K562 (cell line): ENCODE data around the gene LY6G6C. TPM values are rescaled to one million over a fixed set of nuclear protein-coding genes. Genes with fewer than 3 reads are reported as not detected.

Source experiments
- ATF6 ChIP-seq: sonication (generic); formaldehyde crosslinking; IDR thresholded peaks from 2 replicates; pipeline ENCODE4 v1.4.0; 2020; ENCODE audit warnings: mild to moderate bottlenecking, missing genetic modification reagents
- BCOR ChIP-seq: fragments of 450-650 bp; IDR thresholded peaks from 2 replicates; pipeline ENCODE4 v1.6.1; 2016
- CBX5 ChIP-seq: IDR thresholded peaks from 2 replicates; pipeline ENCODE4 v1.6.1; 2014; ENCODE audit warnings: low read depth, borderline replicate concordance
- CHD1 ChIP-seq: fragments of 200-600 bp; sonication (generic); IDR thresholded peaks from one replicate; pipeline ENCODE4 v1.6.1; 2012; ENCODE audit warnings: mild to moderate bottlenecking, moderate library complexity, low read length, inconsistent platforms
- GTF3C2 ChIP-seq: IDR thresholded peaks from 3 replicates; pipeline ENCODE4 v1.6.1; 2011; ENCODE audit warnings: borderline replicate concordance, mild to moderate bottlenecking, moderate library complexity; ENCODE audit not compliant: insufficient read length; ENCODE audit errors: extremely low read depth
- HES1 ChIP-seq: fragments of 450-650 bp; IDR thresholded peaks from 2 replicates; pipeline ENCODE4 v1.6.1; 2016; ENCODE audit warnings: low read depth, mild to moderate bottlenecking, moderate library complexity
- HMGXB4 ChIP-seq: sonication (generic); formaldehyde crosslinking; IDR thresholded peaks from 2 replicates; pipeline ENCODE4 v1.8.1; 2023; ENCODE audit warnings: mild to moderate bottlenecking, missing genetic modification reagents
- KAT8 ChIP-seq: fragments of 450-650 bp; IDR thresholded peaks from 2 replicates; pipeline ENCODE4 v1.6.1; 2016; ENCODE audit warnings: low read depth, mild to moderate bottlenecking
- MEF2D ChIP-seq: conservative IDR thresholded peaks from 2 replicates; pipeline ENCODE4 v1.6.1; 2016; ENCODE audit warnings: low read depth, missing genetic modification characterization, missing compliant biosample characterization
- PCBP2 ChIP-seq: fragments of 200-400 bp; formaldehyde crosslinking; IDR thresholded peaks from 2 replicates; pipeline ENCODE4 v1.6.1; 2018; ENCODE audit warnings: low read length, low read depth, mild to moderate bottlenecking, moderate library complexity; ENCODE audit not compliant: poor library complexity, severe bottlenecking
- POLR3A ChIP-seq: IDR thresholded peaks from 2 replicates; pipeline ENCODE4 v1.6.1; 2011; ENCODE audit warnings: borderline replicate concordance, mild to moderate bottlenecking, moderate library complexity; ENCODE audit not compliant: insufficient read length, insufficient read depth; ENCODE audit errors: extremely low read depth
- TAF15 ChIP-seq: fragments of 200-400 bp; formaldehyde crosslinking; IDR thresholded peaks from 2 replicates; pipeline ENCODE4 v1.6.1; 2017; ENCODE audit warnings: mild to moderate bottlenecking, low read depth, low read length, moderate library complexity
- TRIM28 ChIP-seq: fragments of 450-650 bp; IDR thresholded peaks from 2 replicates; pipeline ENCODE4 v1.6.1; 2017
- ZBTB49 ChIP-seq: sonication (generic); formaldehyde crosslinking; IDR thresholded peaks from 2 replicates; pipeline ENCODE4 v1.8.0; 2022; ENCODE audit warnings: missing genetic modification reagents, mild to moderate bottlenecking, borderline replicate concordance
- ZFP1 ChIP-seq: fragments of 450-650 bp; formaldehyde crosslinking; IDR thresholded peaks from 2 replicates; pipeline ENCODE4 v1.4.0; 2020; ENCODE audit warnings: mild to moderate bottlenecking, mixed read lengths
- ZNF668 ChIP-seq: fragments of 250-450 bp; sonication (Bioruptor Pico); IDR thresholded peaks from 2 replicates; pipeline ENCODE4 v1.8.0; 2022; ENCODE audit warnings: mild to moderate bottlenecking, inconsistent platforms
- ZNF77 ChIP-seq: fragments of 250-450 bp; sonication (Bioruptor Pico); IDR thresholded peaks from 2 replicates; pipeline ENCODE4 v1.5.0; 2020
- ZNF785 ChIP-seq: fragments of 250-450 bp; sonication (Bioruptor Pico); IDR thresholded peaks from 2 replicates; pipeline ENCODE4 v1.4.0; 2020; ENCODE audit warnings: mild to moderate bottlenecking
- polyA plus RNA-seq, 8 experiments: library from polyadenylated mRNA; depleted of rRNA in 4 of 8; stranded (reverse) in 5 of 8; unstranded in 3 of 8; fragments of >200 nt; fragmentation: Nextera tagmentation in 2 of 8; fragmentation: Illumina TruSeq in 1 of 8; extraction: Ambion mirVana in 2 of 8; extraction: Trizol in 1 of 8; gene quantifications; 2 replicates each; pipeline versions ENCODE4 v1.2.1 to v1.2.3, GENCODE V29; 2011 to 2014; ENCODE audit warnings: inconsistent platforms in 1 of 8, missing spikeins in 1 of 8
- total RNA-seq, 7 experiments: library from RNA; depleted of rRNA in 6 of 7; stranded (reverse); fragments of >200 nt in 6 of 7; fragmentation: Illumina TruSeq in 2 of 7; extraction: Trizol in 2 of 7; gene quantifications; 2 replicates each; pipeline versions ENCODE4 v1.2.1 to v1.2.3, GENCODE V29; 2011 to 2021; ENCODE audit warnings: low replicate concordance in 1 of 7

Gene LY6G6C
- total and polyA plus RNA-seq, 9 of the 15 experiments (the other 6 are each of a cell fraction or from before 2014, with no cell fraction given) = 0.06 to 0.20 TPM; not detected in 7

- TF ChIP-seq HES1 (no peak), ZNF668 (CRISPR knock-in tag) (no peak), TAF15 (no peak), TRIM28 (peak; percentile 54; the same call in 1 of the 2 replicates), ZNF785 (CRISPR knock-in tag) (no peak), PCBP2 (no peak), POLR3A (no peak), ATF6 (CRISPR knock-in tag) (0 out of 2 replicates have a peak, but pooled peaks have one; percentile 16), BCOR (peak; percentile 59; the same call in 1 of the 2 replicates), MEF2D (tag) (peak; percentile 18; the same call in 1 of the 2 replicates), GTF3C2 (no peak), ZNF77 (CRISPR knock-in tag) (no peak), HMGXB4 (no peak), CHD1 (peak; percentile 25), KAT8 (no peak), CBX5 (no peak), ZFP1 (CRISPR knock-in tag) (no peak), ZBTB49 (CRISPR knock-in tag) (0 out of 2 replicates have a peak, but pooled peaks have one; percentile 26)
Measured at GRCh38 chr6:31737315-31737990, 15.9 kb upstream of the LY6G6C start (continued).
